GM20000 (cell line): Measurements from ENCODE around the gene ATG101.
A peak's percentile ranks its signal among the peaks of the same experiment; 100 is the strongest.

Experiments
- DNase-seq: peaks from one replicate; pipeline ENCODE4 v3.0.0; 2012; ENCODE audit warnings: low spot score
- TF ChIP-seq, protein P1 (sequence below): IDR thresholded peaks from 2 replicates; pipeline ENCODE4 v1.5.1; 2012; ENCODE audit warnings: mild to moderate bottlenecking, control low read depth; ENCODE audit errors: extremely low read depth, missing control alignments

Gene ATG101, protein sequence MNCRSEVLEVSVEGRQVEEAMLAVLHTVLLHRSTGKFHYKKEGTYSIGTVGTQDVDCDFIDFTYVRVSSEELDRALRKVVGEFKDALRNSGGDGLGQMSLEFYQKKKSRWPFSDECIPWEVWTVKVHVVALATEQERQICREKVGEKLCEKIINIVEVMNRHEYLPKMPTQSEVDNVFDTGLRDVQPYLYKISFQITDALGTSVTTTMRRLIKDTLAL

DNA sequence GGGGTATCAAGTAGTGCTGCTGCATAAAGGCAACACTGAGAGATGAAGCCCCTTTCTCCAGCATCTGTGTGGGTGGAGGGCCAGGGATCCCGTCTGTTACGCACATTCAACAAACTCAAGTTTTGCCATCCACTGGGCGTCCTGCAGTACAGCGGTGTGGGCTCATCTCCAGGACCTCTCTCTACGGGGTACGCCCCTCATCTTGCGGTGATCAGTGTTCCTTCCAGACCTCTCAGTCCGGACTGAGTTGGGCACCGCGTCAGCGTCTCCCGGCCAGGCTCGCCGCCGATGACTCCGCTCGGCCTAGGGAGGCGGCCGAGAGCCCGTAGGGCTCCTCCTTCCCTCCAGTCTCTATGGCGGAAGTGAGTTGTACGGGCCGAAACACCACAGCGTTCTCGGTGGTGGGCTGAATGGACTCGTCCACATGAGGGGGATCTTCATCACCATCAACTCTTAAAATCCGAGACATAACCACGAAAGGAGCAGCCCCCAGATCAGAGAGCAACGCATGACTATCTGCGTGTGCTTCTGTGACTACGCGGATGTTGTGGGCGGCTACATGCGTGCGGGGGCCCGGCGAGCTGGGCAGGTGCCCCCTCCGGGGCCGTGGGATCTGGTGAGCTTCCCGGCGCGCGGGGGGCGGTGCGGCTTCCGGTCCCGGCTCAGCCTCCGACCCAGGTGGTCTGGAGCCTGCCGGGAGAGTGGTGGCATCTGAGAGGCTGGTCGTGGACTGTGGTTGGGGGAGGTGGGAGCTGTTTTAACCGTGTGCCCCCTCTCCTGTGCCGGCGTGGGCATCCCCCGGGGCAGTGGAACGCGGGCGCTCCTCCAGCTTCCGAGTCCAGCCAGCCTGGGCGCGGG is at the start of gene ATG101:
TSS of gene ATG101 (plus strand) at position 652 of the 858 bp plus-strand sequence. CDS start 3,673 bp downstream, outside the sequence.
- TF ChIP-seq, protein P1, sequence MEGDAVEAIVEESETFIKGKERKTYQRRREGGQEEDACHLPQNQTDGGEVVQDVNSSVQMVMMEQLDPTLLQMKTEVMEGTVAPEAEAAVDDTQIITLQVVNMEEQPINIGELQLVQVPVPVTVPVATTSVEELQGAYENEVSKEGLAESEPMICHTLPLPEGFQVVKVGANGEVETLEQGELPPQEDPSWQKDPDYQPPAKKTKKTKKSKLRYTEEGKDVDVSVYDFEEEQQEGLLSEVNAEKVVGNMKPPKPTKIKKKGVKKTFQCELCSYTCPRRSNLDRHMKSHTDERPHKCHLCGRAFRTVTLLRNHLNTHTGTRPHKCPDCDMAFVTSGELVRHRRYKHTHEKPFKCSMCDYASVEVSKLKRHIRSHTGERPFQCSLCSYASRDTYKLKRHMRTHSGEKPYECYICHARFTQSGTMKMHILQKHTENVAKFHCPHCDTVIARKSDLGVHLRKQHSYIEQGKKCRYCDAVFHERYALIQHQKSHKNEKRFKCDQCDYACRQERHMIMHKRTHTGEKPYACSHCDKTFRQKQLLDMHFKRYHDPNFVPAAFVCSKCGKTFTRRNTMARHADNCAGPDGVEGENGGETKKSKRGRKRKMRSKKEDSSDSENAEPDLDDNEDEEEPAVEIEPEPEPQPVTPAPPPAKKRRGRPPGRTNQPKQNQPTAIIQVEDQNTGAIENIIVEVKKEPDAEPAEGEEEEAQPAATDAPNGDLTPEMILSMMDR = peak; percentile 87
- peak; percentile 97 for DNase-seq

DNA sequence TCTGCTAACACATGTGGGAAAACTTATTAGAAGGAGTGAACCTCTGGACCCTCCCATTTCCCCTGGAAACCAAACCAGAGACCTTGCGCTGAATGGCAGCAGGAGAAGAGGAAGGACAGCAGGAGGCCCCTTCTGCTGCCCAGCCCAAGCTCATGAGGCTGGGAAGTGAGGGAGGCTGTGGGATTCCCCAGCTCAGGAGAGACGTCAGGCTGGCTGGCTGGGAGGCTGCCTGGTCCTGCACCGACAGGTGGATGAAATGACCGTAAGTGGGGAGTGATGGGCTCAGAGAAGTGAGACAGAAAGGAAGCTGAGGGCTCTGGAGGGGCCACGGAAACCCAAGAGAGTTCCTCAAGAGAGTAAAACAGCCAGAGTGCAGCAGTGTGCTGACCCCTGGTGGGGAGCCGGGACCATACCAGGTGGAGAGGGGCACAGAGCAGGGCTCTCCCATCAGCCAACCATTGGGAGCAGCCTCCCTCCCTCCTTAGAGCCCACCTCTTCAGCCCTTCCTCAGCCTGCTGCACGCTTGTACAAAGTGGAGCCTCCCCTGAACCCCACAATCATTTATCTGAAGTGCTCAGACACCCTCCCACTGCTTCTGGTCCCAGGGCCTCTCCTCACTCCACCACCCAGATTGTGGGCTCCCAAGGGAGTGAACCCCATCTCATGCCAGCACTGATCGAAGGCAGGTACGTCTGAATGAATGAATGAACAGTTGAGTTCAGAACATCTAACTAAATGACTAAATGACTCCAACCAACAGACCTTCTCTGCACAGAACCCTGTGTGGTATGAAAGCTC is 49.0 kb upstream of the ATG101 start:
- TF ChIP-seq, protein P1 = peak; percentile 75

DNA sequence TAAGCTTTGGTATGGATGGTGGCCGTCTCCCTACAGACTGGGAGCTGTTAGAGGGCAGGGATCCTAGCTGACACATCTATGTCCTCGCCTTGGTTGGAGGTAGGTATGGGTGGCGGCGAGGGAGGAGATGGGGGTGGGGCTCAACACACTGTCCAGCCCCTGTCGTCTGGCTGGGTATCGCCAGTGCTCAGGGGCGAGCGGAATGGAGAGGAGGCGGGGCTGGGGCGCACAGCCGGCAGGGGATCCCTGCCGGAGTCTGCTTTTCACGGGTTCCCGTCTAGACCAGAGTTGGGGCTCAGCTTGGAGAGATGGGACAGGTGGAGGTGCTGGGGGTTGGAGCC is 47.0 kb upstream of the ATG101 start:
- TF ChIP-seq, protein P1 = no peak
- no peak for DNase-seq

More for the DNA sequence above, 49.0 kb upstream of the ATG101 start:
- peak; percentile 82 for DNase-seq

DNA sequence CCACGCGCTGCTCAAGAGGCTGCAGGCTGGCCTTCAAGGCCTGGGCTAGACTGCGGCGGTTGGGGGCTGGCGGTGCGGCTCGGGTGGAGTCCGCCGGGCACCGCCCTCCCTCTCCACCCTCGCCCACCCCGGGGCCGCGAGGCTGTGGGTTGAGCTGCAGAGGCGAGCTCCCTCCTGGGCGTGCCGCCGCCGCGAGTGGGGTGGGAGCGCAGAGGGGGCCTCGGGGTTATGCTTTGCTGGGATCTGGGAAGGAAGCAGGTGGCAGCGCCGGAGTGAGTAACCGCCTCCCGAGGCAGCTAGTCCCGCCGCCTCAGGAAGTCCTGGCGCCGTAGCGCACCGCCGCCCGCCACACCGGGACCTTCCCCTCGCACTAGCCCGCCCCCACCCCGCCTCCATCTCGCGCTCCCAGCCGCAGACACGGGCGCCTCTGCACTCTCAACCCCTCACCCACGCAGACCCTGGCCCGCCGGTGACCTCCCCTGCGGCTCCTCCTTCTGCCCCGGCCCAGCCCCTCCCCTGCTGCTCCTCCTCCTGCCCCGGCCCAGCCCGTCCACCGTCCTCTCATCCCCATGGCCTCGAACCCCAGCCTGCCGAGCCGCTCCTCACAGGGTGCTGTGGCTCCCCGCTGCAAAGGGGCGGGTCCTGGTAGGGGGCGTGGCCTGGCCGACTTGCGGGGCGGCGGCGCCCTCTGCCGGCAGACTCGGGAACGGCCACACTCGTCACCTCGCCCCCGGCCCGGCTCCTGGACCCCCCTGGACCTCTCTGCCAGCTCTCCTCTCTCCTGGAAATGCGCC is 46.4 kb upstream of the ATG101 start:
- peak; percentile 96 for DNase-seq
- TF ChIP-seq, protein P1 = peak; percentile 88

DNA sequence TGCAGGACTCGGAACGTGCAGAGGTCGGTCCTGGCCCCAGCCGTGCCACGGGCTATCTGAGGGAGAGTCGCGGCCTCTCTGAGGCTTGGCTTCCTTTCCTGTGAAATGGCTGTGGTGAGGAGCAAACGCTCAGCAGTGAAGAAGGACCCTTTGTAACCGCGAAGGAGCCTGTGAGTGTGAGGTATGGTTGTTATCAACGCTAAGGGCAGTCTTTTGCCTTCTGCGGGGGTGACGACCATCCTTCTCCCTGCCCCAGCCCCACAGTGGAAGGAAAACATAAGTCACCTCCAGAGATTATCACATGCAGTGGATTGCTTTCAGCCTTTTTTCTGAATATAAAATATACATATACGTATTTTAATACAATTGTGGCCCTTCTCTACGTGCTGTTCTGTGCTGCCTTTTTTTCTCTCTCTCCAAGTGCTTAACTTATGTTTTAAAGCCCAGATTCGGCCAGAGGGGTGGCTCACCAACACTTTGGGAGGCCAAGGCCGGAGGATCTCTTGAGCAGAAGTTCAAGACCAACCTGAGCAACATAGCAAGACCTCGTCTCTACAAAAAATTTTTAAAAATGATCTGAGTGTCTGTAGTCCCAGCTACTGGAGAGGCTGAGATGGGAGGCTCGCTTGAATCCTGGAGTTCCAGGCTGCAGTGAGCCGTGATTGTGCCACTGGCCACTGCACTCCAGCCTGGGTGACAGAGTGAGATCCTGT is 45.6 kb upstream of the ATG101 start:
- DNase-seq = no peak
- TF ChIP-seq, protein P1 = no peak

DNA sequence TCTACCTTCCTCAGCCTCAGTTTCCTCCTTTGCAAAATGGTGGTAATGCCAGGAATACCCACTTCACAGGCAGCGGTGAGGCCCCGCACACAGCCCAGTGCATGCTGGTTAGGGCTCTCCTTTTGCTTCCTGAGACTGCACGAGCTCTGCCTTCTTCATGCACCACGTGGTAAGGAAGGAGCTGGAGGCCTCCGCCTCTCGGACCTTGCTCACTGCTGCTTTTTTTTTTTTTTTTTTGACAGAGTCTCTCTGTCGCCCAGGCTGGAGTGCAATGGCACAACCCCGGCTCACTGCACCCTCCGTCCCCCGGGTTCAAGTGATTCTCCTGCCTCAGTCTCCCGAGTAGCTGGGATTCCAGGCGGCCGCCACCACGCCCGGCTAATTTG is 44.9 kb upstream of the ATG101 start:
- DNase-seq = no peak

More for the DNA sequence above, 44.9 kb upstream of the ATG101 start:
- TF ChIP-seq, protein P1 = no peak
